Left lung (tissue), 10 donors: Measurements from ENCODE around the gene RPL11. TPM values are rescaled to one million over a fixed set of nuclear protein-coding genes. Genes with fewer than 3 reads are reported as not detected.
A peak's percentile ranks its signal among the peaks of the same experiment; 100 is the strongest.
"Not testable (repeated sequence)": the region's sequence is repeated elsewhere in the genome, so short reads cannot be mapped to it uniquely, and the experiment has no call there.

Experiments
- ATAC-seq: fragments of 200-7000 bp; cut with Tn5 transposase; one replicate; pipeline ENCODE4 v1.9.1; 2020; ENCODE audit warnings: moderate library complexity
- DNase-seq, 4 donors: peaks; one replicate each; pipeline ENCODE4 v3.0.0-alpha.2; 2013 to 2020
- H3K27ac ChIP-seq, 2 donors: fragments of 200-600 bp; sonication (generic) in 1 of 2; one replicate each; pipeline versions ENCODE4 v1.5.0 to v1.8.0; 2020 to 2021
- H3K27me3 ChIP-seq, 2 donors: fragments of 200-600 bp; sonication (generic) in 1 of 2; one replicate each; pipeline versions ENCODE4 v1.5.0 to v1.8.0; 2020 to 2021
- H3K36me3 ChIP-seq, 2 donors: fragments of 200-600 bp; sonication (generic) in 1 of 2; one replicate each; pipeline versions ENCODE4 v1.5.0 to v1.8.0; 2020 to 2021
- H3K4me1 ChIP-seq, 2 donors: fragments of 200-600 bp; one replicate each; pipeline ENCODE4 v1.8.0; 2021
- H3K4me3 ChIP-seq, 2 donors: fragments of 200-600 bp; sonication (generic) in 1 of 2; one replicate each; pipeline versions ENCODE4 v1.5.0 to v1.8.0; 2020 to 2021; ENCODE audit warnings: mild to moderate bottlenecking in 1 of 2
- H3K9me3 ChIP-seq, 2 donors: fragments of 200-600 bp; sonication (generic) in 1 of 2; one replicate each; pipeline versions ENCODE4 v1.5.0 to v1.8.0; 2020 to 2021
- intact Hi-C, 2 donors: fragments of 100-400 bp; cut with DNase I; formaldehyde crosslinking; loops; one replicate each; pipeline versions ENCODE4 v1.11.2 to v1.14.2; 2022
- polyA plus RNA-seq, 6 donors: library from polyadenylated mRNA; unstranded; fragments of 120-200 nt; gene quantifications; one replicate each; pipeline ENCODE4 v1.2.1, GENCODE V29; 2013; ENCODE audit not compliant: insufficient read length in 6 of 6
- total RNA-seq, 2 donors: library from RNA; stranded (reverse); fragmentation: NEBNext Ultra II Directional; extraction: Animal tissue kit (Norgen Biotek cat#: 25700); gene quantifications; one replicate each; pipeline ENCODE4 v1.2.1, GENCODE V29; 2021
- TF ChIP-seq, protein P1 (sequence below), 2 donors: fragments of 200-600 bp; sonication (generic) in 1 of 2; IDR thresholded peaks; one replicate each; pipeline versions ENCODE4 v1.5.0 to v1.8.0; 2021; ENCODE audit warnings: antibody characterized with exemption in 2 of 2
- donor health status: DM: no; HTN: yes; CAD: no.
- donor health status: DM: no; HTN: no; CAD: no.

RPL11 gene
- total and polyA plus RNA-seq, 8 donors = 761 to 3,171 (median 2,797) TPM

DNA sequence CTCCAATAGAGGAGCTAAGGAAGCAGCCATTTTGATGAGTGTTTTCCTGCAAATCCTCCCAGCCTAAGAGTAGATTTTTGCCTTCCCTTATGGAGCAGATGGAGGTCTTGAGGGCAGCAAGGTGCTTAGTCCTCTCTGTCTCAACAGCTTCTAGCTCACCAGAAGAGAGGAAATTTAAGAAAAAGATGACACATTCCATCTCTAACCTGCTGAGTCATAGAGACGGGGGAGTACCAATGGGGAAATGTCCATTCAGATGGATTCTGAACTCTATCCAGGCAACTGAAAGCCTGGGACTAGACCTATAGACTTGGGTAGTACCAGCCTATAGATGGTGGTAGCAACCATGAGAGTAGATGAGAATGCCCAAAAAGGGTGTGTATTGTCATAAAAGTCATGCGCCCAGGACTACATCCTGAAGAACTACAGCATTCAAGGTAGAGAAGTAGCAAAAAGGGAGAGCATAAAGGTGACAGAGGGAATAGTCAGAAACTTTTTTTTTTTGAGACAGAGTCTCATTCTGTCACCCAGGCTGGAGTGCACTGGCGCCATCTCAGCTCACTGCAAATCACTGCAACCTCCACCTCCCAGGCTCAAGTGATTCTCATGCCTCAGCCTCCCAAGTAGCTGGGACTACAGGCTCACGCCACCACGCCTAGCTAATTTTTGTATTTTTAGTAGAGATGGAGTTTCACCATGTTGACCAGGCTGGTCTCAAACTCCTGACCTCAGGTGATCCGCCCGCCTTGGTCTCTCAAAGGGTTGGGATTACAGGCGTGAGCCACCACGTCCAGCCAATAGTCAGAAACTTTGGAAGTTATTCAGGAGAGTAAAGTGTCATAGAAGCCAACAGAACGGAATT lies 41.0 kb downstream of the RPL11 start:
- Histone ChIP-seq H3K4me3 (no peak overlapping the region), H3K27ac (no peak overlapping the region), H3K27me3 (no peaks in the 10 kb centered on the region), H3K4me1 (peaks cover 5 to 12% of the 10 kb centered on the region in 2 donors), H3K36me3 (no peaks in the 10 kb centered on the region), H3K9me3 (no peaks in the 10 kb centered on the region)
- ATAC-seq (no peak), DNase-seq (no peak)
- TF ChIP-seq, protein P1, sequence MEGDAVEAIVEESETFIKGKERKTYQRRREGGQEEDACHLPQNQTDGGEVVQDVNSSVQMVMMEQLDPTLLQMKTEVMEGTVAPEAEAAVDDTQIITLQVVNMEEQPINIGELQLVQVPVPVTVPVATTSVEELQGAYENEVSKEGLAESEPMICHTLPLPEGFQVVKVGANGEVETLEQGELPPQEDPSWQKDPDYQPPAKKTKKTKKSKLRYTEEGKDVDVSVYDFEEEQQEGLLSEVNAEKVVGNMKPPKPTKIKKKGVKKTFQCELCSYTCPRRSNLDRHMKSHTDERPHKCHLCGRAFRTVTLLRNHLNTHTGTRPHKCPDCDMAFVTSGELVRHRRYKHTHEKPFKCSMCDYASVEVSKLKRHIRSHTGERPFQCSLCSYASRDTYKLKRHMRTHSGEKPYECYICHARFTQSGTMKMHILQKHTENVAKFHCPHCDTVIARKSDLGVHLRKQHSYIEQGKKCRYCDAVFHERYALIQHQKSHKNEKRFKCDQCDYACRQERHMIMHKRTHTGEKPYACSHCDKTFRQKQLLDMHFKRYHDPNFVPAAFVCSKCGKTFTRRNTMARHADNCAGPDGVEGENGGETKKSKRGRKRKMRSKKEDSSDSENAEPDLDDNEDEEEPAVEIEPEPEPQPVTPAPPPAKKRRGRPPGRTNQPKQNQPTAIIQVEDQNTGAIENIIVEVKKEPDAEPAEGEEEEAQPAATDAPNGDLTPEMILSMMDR (IDR thresholded peaks at IDR 0.05) = no peak
- intact Hi-C loops = no loop called here

GRCh38 chr1:23733281-23733680 lies 41.7 kb downstream of the RPL11 start:
- H3K9me3 ChIP-seq, H3K27ac ChIP-seq, ATAC-seq, H3K36me3 ChIP-seq, intact Hi-C loops, DNase-seq, H3K4me1 ChIP-seq, H3K4me3 ChIP-seq, H3K27me3 ChIP-seq: not testable (repeated sequence)

DNA sequence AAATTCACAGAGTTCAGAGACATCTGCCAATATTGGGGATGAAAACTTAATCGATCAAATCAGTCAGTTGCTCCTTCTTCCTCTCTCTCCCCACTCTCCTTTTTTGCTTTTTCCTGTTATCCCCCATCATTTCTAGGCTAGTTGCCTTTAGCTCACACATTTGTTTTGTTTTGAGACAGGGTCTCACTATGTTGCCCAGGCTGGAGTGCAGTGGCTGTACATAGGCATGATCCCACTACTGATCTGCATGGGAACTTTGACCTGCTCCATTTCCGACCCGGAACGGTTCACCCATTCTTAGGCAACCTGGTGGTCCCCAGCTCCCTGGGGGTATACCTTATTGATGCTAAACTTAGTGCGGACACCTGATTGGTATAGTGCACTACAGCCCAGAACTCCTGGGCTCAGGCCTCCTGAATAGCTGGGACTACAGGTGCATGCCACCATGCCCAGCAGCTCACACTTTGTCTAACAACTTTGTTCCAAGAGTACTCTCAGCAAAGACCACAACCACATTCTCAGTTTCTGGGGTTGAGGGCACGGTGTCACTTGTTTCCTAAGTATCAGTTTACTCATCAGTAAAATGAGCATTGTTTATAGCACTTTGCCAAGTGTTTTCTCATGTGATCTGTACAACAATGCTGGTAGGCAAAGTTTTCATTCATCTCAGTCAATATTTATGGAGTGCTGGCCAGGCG lies 45.0 kb downstream of the RPL11 start:
- Histone ChIP-seq H3K36me3 (no peaks in the 10 kb centered on the region), H3K4me1 (no peaks in the 10 kb centered on the region), H3K4me3 (no peak overlapping the region), H3K27me3 (no peaks in the 10 kb centered on the region), H3K27ac (no peak overlapping the region), H3K9me3 (no peaks in the 10 kb centered on the region)
- intact Hi-C loops = no loop called here
- TF ChIP-seq, protein P1 (IDR thresholded peaks at IDR 0.05) = no peak
- ATAC-seq = no peak
- DNase-seq = no peak

GRCh38 chr1:23741609-23742008 lies 50.0 kb downstream of the RPL11 start:
- no peak for ATAC-seq
- Histone ChIP-seq H3K27me3 (no peaks in the 10 kb centered on the region), H3K4me3 (no peak overlapping the region), H3K9me3 (no peaks in the 10 kb centered on the region), H3K27ac (no peak overlapping the region), H3K36me3 (peaks cover 0 to 8% of the 10 kb centered on the region in 2 donors), H3K4me1 (peaks cover 0 to 32% of the 10 kb centered on the region in 2 donors)
- TF ChIP-seq, protein P1 (IDR thresholded peaks at IDR 0.05) = no peak
- no peak for DNase-seq
- intact Hi-C loops = no loop called here

GRCh38 chr1:23742670-23743286 lies 51.2 kb downstream of the RPL11 start:
- TF ChIP-seq, protein P1 (IDR thresholded peaks at IDR 0.05) = no peak
- peaks cover 0 to 8% of the 10 kb centered on the region in 2 donors for H3K36me3 ChIP-seq
- DNase-seq = peak in 1 of 4 donors; percentile 50
- peak; percentile 5 for ATAC-seq
- H3K27me3 ChIP-seq = no peaks in the 10 kb centered on the region
- peaks cover 0 to 41% of the 10 kb centered on the region in 2 donors for H3K4me1 ChIP-seq
- intact Hi-C loops = no loop called here
- H3K27ac ChIP-seq = peak overlapping the region; percentile 90 to 92
- H3K4me3 ChIP-seq = peak overlapping the region; percentile 98
- no peaks in the 10 kb centered on the region for H3K9me3 ChIP-seq
